T-helper 1 cell treated with Interleukin-12 subunit alpha and Interleukin-12 subunit beta and Interleukin-4 antibody, amounts not matched to agents 30 μg/mL and 1 μg/mL, for 36 hours (primary cell): ENCODE results near the gene GCLM.
"Not testable (repeated sequence)": the region's sequence is repeated elsewhere in the genome, so short reads cannot be mapped to it uniquely, and the experiment has no call there.

Experiments used
- H3K27ac Mint-ChIP-seq: one replicate; pipeline ENCODE4 v1.8.0; 2021; ENCODE audit warnings: mild to moderate bottlenecking, mixed read lengths
- H3K27me3 Mint-ChIP-seq: one replicate; pipeline ENCODE4 v1.8.0; 2021; ENCODE audit warnings: low read depth, mixed read lengths
- H3K36me3 Mint-ChIP-seq: one replicate; pipeline ENCODE4 v1.8.0; 2021; ENCODE audit warnings: low read depth, mixed read lengths
- H3K4me1 Mint-ChIP-seq: one replicate; pipeline ENCODE4 v1.8.0; 2021; ENCODE audit warnings: low read depth, mixed read lengths
- H3K4me3 Mint-ChIP-seq: one replicate; pipeline ENCODE4 v1.8.0; 2021; ENCODE audit warnings: mild to moderate bottlenecking, moderate library complexity, mixed read lengths
- H3K9me3 Mint-ChIP-seq: one replicate; pipeline ENCODE4 v1.8.0; 2021; ENCODE audit warnings: mixed read lengths

Gene GCLM

GRCh38 chr1:93874025-93874651 lies 35.1 kb downstream of the GCLM start:
- H3K4me3 Mint-ChIP-seq = no peak overlapping the region
- peaks cover 57% of the 10 kb centered on the region for H3K36me3 Mint-ChIP-seq
- peaks cover 32% of the 10 kb centered on the region for H3K4me1 Mint-ChIP-seq
- no peaks in the 10 kb centered on the region for H3K27me3 Mint-ChIP-seq
- H3K27ac Mint-ChIP-seq = no peak overlapping the region
- no peaks in the 10 kb centered on the region for H3K9me3 Mint-ChIP-seq

GRCh38 chr1:93871366-93871765 lies 37.9 kb downstream of the GCLM start:
- peaks cover 17% of the 10 kb centered on the region for H3K4me1 Mint-ChIP-seq
- H3K36me3 Mint-ChIP-seq = peaks cover 53% of the 10 kb centered on the region
- H3K27me3 Mint-ChIP-seq = no peaks in the 10 kb centered on the region
- no peak overlapping the region for H3K27ac Mint-ChIP-seq
- no peaks in the 10 kb centered on the region for H3K9me3 Mint-ChIP-seq
- no peak overlapping the region for H3K4me3 Mint-ChIP-seq

GRCh38 chr1:93869653-93870052 lies 39.6 kb downstream of the GCLM start:
- H3K36me3 Mint-ChIP-seq = peaks cover 42% of the 10 kb centered on the region
- no peaks in the 10 kb centered on the region for H3K27me3 Mint-ChIP-seq
- no peak overlapping the region for H3K4me3 Mint-ChIP-seq
- H3K9me3 Mint-ChIP-seq = no peaks in the 10 kb centered on the region
- H3K4me1 Mint-ChIP-seq = peaks cover 12% of the 10 kb centered on the region
- no peak overlapping the region for H3K27ac Mint-ChIP-seq

DNA sequence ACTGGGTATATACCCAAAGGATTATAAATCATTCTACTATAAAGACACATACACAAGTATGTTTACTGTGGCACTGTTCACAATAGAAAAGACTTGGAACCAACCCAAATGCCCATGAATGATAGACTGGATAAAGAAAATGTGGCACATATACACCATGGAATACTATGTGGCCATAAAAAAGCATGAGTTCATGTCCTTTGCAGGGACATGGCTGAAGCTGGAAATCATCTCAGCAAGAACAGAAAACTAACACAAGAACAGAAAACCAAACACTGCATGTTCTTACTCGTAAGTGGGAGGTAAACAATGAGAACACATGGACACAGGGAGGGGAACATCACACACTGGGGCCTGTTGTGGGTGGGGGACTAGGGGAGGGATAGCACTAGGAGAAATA lies 40.7 kb downstream of the GCLM start:
- peak overlapping the region; percentile 38 for H3K27ac Mint-ChIP-seq
- peaks cover 33% of the 10 kb centered on the region for H3K36me3 Mint-ChIP-seq
- not testable (repeated sequence) for H3K27me3 Mint-ChIP-seq, H3K9me3 Mint-ChIP-seq, H3K4me3 Mint-ChIP-seq, H3K4me1 Mint-ChIP-seq

DNA sequence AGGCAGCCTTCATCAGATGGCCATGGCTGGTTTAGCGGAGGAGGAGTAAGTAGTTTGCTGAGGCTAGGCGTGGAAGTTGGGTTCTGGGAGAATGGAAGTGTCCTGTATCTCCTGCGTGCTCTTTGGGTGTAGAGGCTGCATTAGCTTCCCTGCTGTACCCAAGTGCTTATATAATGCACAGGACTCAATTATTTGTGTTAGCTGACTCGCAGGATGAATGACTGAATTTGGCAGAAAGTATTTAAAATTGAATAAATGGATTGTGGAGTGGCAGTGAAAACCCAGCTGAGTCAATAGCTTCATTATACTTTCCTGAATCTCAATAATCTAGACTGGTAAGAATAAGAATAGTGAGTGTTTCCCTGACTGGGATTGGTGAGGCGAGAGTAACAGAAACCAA lies 44.0 kb downstream of the GCLM start:
- H3K4me3 Mint-ChIP-seq = no peak overlapping the region
- no peaks in the 10 kb centered on the region for H3K4me1 Mint-ChIP-seq
- peaks cover 6% of the 10 kb centered on the region for H3K27me3 Mint-ChIP-seq
- H3K9me3 Mint-ChIP-seq = no peaks in the 10 kb centered on the region
- peaks cover 18% of the 10 kb centered on the region for H3K36me3 Mint-ChIP-seq
- H3K27ac Mint-ChIP-seq = no peak overlapping the region

DNA sequence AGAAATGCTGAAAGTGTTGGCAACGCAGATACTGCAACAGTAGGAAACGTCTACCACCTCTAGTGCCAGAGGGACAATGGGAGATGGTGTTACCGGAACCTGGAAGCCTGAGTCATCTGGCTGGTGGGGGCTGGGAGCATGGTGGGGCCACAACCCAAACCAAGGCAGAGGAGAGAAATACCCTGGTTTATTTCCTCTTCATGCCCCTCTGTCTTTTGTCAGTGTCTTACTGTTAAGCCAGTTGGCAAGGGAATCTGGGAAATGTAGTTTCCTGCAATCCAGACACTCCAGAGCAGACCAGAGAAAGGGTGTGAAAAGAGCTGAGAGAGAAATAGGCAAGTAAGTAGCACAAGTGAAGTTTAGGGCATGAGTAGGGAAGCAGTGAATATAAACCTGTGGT lies 45.1 kb downstream of the GCLM start:
- Mint-ChIP-seq H3K9me3 (no peaks in the 10 kb centered on the region), H3K4me3 (no peak overlapping the region), H3K27ac (no peak overlapping the region), H3K36me3 (peaks cover 12% of the 10 kb centered on the region), H3K27me3 (peaks cover 13% of the 10 kb centered on the region), H3K4me1 (no peaks in the 10 kb centered on the region)

DNA sequence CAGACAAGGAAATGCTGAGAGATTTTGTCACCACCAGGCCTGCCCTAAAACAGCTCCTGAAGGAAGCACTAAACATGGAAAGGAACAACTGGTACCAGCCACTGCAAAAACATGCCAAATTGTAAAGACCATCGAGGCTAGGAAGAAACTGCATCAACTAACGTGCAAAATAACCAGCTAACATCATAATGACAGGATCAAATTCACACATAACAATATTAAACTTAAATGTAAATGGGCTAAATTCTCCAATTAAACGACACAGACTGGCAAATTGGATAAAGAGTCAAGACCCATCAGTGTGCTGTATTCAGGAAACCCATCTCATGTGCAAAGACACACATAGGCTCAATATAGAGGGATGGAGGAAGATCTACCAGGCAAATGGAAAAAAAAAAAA lies 51.6 kb downstream of the GCLM start:
- H3K4me1 Mint-ChIP-seq = not testable (repeated sequence)
- H3K27me3 Mint-ChIP-seq = peaks cover 43% of the 10 kb centered on the region

GRCh38 chr1:93855983-93856382 lies 53.2 kb downstream of the GCLM start:
- H3K36me3 Mint-ChIP-seq, H3K9me3 Mint-ChIP-seq, H3K4me3 Mint-ChIP-seq, H3K27ac Mint-ChIP-seq, H3K4me1 Mint-ChIP-seq: not testable (repeated sequence)
- peaks cover 37% of the 10 kb centered on the region for H3K27me3 Mint-ChIP-seq

More for the DNA sequence above, 51.6 kb downstream of the GCLM start:
- not testable (repeated sequence) for H3K4me3 Mint-ChIP-seq, H3K9me3 Mint-ChIP-seq, H3K36me3 Mint-ChIP-seq, H3K27ac Mint-ChIP-seq

DNA sequence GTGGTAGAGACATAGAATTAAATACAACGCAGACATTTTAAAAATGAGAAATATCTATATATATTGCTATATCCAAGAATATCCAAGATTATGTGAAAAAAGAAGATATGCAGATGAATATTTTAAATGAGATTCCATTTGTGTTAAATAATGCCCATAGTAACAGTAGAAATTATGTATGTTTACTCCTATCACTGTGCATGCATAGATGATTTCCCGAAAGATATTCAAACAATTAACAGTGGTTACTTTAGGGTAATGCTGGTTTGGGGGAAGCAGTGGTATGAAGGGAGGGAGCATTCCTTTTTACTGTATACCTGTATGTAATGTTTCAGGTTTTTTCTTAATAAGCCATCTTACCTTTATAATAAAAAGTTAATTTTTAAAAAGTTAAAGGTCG lies 55.3 kb downstream of the GCLM start:
- H3K27ac Mint-ChIP-seq = no peak overlapping the region
- H3K4me1 Mint-ChIP-seq = peaks cover 2% of the 10 kb centered on the region
- H3K4me3 Mint-ChIP-seq = no peak overlapping the region
- peaks cover 30% of the 10 kb centered on the region for H3K27me3 Mint-ChIP-seq
- H3K9me3 Mint-ChIP-seq = no peaks in the 10 kb centered on the region
- no peaks in the 10 kb centered on the region for H3K36me3 Mint-ChIP-seq

DNA sequence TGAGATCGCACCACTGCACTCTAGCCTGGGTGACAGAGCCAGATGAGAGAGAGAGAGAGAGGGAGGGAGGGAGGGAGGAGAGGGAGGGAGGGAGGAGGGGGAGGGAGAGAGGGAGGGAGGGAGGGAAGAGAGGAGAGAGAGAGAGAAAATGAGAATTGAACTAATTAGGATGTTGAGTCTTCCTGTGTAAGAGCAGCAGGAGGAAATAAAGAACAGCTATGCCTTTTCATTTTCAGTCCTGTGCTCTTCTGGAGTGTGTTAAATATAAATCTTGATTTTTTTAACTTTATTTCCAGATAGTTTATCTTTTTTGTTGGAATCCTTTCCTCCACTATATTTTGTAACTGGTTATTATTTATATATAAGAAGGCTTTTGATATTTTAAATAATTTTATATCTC lies 57.4 kb downstream of the GCLM start:
- Mint-ChIP-seq H3K27ac (no peak overlapping the region), H3K4me1 (peaks cover 13% of the 10 kb centered on the region), H3K9me3 (no peaks in the 10 kb centered on the region), H3K4me3 (no peak overlapping the region), H3K36me3 (no peaks in the 10 kb centered on the region), H3K27me3 (peaks cover 16% of the 10 kb centered on the region)

DNA sequence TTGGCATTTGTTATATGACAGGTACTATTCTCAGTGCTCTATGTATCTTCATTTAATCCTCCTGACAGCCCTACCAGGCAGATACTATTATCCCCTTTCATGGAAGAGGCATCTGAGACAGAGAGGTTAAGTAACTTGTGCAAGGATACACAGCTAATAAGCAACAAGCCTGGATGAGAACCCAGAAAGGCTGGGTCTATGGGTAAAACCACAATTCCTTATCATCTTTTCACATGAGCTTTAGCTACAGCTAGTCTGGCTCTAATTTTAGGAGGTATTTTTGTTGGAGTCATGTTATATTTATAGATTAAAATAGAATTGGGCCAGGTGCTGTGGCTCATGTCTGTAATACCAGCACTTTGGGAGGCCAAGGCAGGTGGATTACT lies 57.9 kb downstream of the GCLM start:
- Mint-ChIP-seq H3K27me3 (peaks cover 14% of the 10 kb centered on the region), H3K9me3 (no peaks in the 10 kb centered on the region), H3K4me1 (peaks cover 13% of the 10 kb centered on the region), H3K36me3 (no peaks in the 10 kb centered on the region), H3K27ac (no peak overlapping the region), H3K4me3 (no peak overlapping the region)

DNA sequence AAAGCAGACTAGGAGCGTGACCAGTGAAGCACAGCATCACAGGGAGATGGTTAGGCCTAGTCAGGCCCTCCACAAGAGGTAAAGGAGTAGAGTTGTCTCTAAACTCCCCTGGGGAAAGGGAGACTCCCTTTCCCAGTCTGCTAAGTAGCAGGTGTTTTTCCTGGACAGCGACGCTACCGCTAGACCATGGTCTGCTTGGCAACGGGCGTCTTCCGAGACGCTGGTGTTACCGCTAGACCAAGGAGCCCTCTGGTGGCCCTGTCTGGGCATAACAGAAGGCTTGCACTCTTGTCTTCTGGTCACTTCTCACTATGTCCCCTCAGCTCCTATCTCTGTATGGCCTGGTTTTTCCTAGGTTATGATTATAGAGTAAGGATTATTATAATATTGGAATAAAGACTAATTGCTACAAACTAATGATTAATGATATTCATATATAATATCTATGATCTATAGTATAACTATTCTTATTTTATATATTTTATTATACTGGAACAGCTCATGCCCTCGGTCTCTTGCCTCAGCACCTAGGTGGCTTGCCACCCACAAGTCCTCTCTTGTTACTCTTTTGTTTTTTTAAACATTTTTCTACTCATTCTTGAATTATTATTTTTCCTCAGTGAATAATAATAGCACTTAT lies 58.4 kb downstream of the GCLM start:
- H3K4me3 Mint-ChIP-seq, H3K27ac Mint-ChIP-seq, H3K36me3 Mint-ChIP-seq, H3K9me3 Mint-ChIP-seq: not testable (repeated sequence)
- peaks cover 14% of the 10 kb centered on the region for H3K27me3 Mint-ChIP-seq
- H3K4me1 Mint-ChIP-seq = peaks cover 16% of the 10 kb centered on the region

GRCh38 chr1:93848350-93848883 lies 60.8 kb downstream of the GCLM start:
- Mint-ChIP-seq H3K27ac (peak overlapping the region; percentile 90), H3K4me1 (peaks cover 26% of the 10 kb centered on the region), H3K4me3 (peak overlapping the region; percentile 94), H3K27me3 (peaks cover 5% of the 10 kb centered on the region), H3K9me3 (no peaks in the 10 kb centered on the region), H3K36me3 (no peaks in the 10 kb centered on the region)

DNA sequence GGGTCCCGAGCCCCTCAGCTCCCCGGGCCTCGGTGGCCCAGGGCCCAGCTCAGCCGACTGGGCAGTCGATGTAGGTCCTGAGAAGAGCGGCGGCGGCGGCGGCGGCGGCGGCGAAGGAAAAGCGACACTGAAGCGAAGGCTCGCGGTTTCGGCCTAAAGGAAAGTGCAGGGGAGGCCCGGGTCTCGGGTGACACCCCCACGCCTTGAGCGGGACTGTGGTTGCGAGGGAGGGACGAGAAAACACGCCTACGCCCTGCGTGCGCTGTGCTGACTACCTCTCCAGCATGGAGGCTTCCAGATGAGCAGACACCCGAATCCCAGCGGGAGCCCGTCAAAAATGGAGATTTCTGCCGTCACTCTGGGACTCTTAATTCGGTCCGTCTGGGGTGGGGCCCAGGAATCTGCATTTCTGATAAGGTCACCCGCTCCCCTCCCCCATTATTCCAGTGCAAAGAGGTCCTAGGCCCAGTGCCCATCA lies 61.4 kb downstream of the GCLM start:
- H3K9me3 Mint-ChIP-seq = no peaks in the 10 kb centered on the region
- peaks cover 1% of the 10 kb centered on the region for H3K27me3 Mint-ChIP-seq
- H3K4me1 Mint-ChIP-seq = peaks cover 26% of the 10 kb centered on the region
- no peaks in the 10 kb centered on the region for H3K36me3 Mint-ChIP-seq
- peak overlapping the region; percentile 90 for H3K27ac Mint-ChIP-seq
- H3K4me3 Mint-ChIP-seq = peak overlapping the region; percentile 94

DNA sequence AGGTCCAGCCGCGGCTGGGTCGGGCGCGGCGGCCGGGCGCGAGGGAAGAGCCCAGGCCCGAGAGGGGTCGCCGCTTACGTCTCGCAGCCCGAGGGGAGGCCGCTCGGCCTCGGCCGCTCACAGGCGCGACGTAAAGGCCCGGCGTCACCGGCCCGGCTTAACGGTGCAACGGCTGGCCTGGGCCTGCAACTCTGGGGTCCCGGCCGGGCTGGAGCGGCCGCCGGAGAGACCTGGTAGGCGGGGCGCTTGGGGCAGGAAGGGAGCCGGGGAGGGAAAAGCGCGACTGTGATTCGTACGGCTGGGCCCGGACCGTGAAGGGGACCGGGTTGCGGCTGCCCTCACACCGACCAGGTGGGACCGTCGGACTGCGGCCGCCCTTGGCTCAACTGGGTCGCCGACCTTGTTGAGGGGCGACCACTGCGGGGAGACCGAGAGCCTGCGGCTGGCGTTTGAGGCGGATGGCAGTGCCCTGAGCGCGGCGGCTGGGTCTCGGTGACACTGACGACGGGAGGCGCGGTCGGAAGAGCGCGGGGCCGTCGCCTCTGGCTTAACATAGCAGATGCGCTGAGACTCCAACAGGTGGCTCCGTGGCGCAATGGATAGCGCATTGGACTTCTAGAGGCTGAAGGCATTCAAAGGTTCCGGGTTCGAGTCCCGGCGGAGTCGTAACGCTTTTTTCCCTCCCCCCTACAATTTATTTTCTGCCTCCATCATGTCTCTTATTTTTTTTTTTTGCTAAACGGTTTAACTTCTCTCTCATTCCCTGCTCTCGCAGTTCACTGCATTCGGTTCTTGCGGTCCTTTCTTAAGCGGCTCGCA lies 62.0 kb downstream of the GCLM start:
- peak overlapping the region; percentile 90 for H3K27ac Mint-ChIP-seq
- peak overlapping the region; percentile 94 for H3K4me3 Mint-ChIP-seq
- no peaks in the 10 kb centered on the region for H3K9me3 Mint-ChIP-seq
- H3K27me3 Mint-ChIP-seq = peaks cover 5% of the 10 kb centered on the region
- H3K4me1 Mint-ChIP-seq = peaks cover 26% of the 10 kb centered on the region
- no peaks in the 10 kb centered on the region for H3K36me3 Mint-ChIP-seq
